ENCODE results near the gene PELI2.

The PELI2 gene

DNA sequence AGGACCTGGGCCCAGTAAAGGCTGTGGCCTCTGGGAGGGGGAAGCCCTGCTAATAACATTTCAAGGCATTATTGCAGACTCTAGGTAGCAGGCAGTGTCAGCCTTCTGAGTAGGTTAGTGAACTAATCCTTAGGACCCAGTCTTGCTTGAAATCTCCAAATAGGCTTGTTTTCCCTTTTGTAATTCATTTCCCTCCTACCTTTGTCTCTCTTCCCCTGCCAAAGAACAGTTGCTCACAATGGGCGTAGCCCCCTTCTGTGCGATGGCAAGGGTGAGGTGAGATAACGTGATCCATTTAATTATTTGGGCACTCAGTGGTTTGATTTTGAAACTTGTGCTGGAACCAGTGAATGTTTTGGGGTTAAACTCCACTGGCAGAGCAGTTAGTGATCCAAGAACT is 10.9 kb downstream of the PELI2 start:
- TF ChIP-seq CTCF (IDR thresholded peaks at IDR 0.05; ENCODE audit: low read length) (no peak), EZH2phosphoT487 (IDR thresholded peaks at IDR 0.05; ENCODE audit: low read length) (no peak), EZH2 (optimal IDR thresholded peaks at IDR 0.05; ENCODE audit: low read depth, low read length) (no peak)
- no peak for DNase-seq
- H3K9ac ChIP-seq (ENCODE audit: low read length): no peak overlapping the region
- H3K36me3 ChIP-seq (replicated peaks; ENCODE audit: insufficient read depth, low read length): no peaks in the 10 kb centered on the region
- H3K27me3 ChIP-seq (replicated peaks; ENCODE audit: insufficient read depth, low read length): no peaks in the 10 kb centered on the region
- no peak overlapping the region for H3K4me3 ChIP-seq (ENCODE audit: low read length)
- no peaks in the 10 kb centered on the region for H3K4me1 ChIP-seq (ENCODE audit: low read length)
- H3K27ac ChIP-seq (ENCODE audit: low read length): no peak overlapping the region
- no peaks in the 10 kb centered on the region for H4K20me1 ChIP-seq (ENCODE audit: insufficient read depth, low read length)
- H3K79me2 ChIP-seq (ENCODE audit: low read length): no peaks in the 10 kb centered on the region
- no peaks in the 10 kb centered on the region for H3K9me2 ChIP-seq (replicated peaks; ENCODE audit: insufficient read depth, low read length)
- no peaks in the 10 kb centered on the region for H3K9me3 ChIP-seq (replicated peaks; ENCODE audit: insufficient read depth, low read length)
- H2AFZ ChIP-seq (ENCODE audit: low read length): no peak overlapping the region
- H3F3A ChIP-seq (ENCODE audit: insufficient read depth, low read length): no peaks in the 10 kb centered on the region
- H3K4me2 ChIP-seq (ENCODE audit: low read depth, low read length): no peak overlapping the region

GRCh38 chr14:56129933-56130332 is 11.7 kb downstream of the PELI2 start:
- no peaks in the 10 kb centered on the region for H3K36me3 ChIP-seq (replicated peaks; ENCODE audit: insufficient read depth, low read length)
- no peak for DNase-seq
- H3K9ac ChIP-seq (ENCODE audit: low read length): no peak overlapping the region
- no peak overlapping the region for H2AFZ ChIP-seq (ENCODE audit: low read length)
- H3K79me2 ChIP-seq (ENCODE audit: low read length): no peaks in the 10 kb centered on the region
- H3K27me3 ChIP-seq (replicated peaks; ENCODE audit: insufficient read depth, low read length): no peaks in the 10 kb centered on the region
- H3K4me1 ChIP-seq (ENCODE audit: low read length): no peaks in the 10 kb centered on the region
- H3K27ac ChIP-seq (ENCODE audit: low read length): no peak overlapping the region
- H3K9me2 ChIP-seq (replicated peaks; ENCODE audit: insufficient read depth, low read length): no peaks in the 10 kb centered on the region
- H3F3A ChIP-seq (ENCODE audit: insufficient read depth, low read length): no peaks in the 10 kb centered on the region
- H3K9me3 ChIP-seq (replicated peaks; ENCODE audit: insufficient read depth, low read length): no peaks in the 10 kb centered on the region
- no peak overlapping the region for H3K4me2 ChIP-seq (ENCODE audit: low read depth, low read length)
- no peaks in the 10 kb centered on the region for H4K20me1 ChIP-seq (ENCODE audit: insufficient read depth, low read length)
- TF ChIP-seq CTCF (IDR thresholded peaks at IDR 0.05; ENCODE audit: low read length) (no peak), EZH2phosphoT487 (IDR thresholded peaks at IDR 0.05; ENCODE audit: low read length) (no peak), EZH2 (optimal IDR thresholded peaks at IDR 0.05; ENCODE audit: low read depth, low read length) (no peak)
- no peak overlapping the region for H3K4me3 ChIP-seq (ENCODE audit: low read length)

DNA sequence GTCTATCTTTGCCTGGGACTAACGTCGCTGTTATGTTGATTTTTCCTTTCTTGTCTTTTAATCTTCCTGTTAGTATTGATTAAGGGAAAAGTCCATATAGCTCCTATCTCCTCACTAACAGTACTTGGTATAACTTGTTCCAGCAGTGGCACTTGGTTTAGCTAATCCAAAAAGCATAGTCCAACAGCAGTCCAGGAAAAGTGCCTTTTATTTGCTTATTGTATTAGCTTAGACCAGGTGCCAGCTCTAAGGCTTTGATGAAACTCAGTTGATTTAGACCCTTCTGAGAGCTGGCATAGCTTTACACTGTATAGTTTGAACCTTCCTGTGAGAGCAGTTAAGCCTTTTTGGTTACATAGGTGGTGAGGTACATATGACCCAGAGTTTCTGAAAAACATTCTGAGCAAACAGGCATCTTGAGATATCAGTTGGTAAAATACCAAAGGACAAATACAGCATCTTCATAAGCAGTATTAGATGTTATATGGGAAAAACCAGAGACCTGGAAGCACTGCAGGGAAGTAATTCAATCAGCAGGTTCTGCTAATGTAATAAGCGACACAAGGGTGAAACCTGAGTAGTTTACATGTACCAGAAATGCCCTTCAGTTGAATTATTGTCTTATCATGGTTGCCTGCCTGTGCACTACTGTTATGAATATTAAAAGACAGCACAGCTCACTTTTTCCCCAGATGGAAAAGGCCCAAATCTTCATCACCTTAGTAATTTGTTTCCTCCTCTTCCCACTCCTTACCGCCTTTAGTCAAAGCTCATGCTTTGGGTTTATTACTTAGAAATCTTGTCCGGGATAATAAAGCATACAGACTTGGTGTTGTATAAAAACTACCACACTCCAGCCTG is 13.0 kb downstream of the PELI2 start:
- H2AFZ ChIP-seq (ENCODE audit: low read length): no peak overlapping the region

More for the DNA sequence above, 13.0 kb downstream of the PELI2 start:
- Histone ChIP-seq H3K9me2 (replicated peaks; ENCODE audit: insufficient read depth, low read length) (no peaks in the 10 kb centered on the region), H4K20me1 (ENCODE audit: insufficient read depth, low read length) (no peaks in the 10 kb centered on the region), H3K36me3 (replicated peaks; ENCODE audit: insufficient read depth, low read length) (no peaks in the 10 kb centered on the region), H3K79me2 (ENCODE audit: low read length) (no peaks in the 10 kb centered on the region), H3K27me3 (replicated peaks; ENCODE audit: insufficient read depth, low read length) (no peaks in the 10 kb centered on the region), H3F3A (ENCODE audit: insufficient read depth, low read length) (no peaks in the 10 kb centered on the region), H3K9ac (ENCODE audit: low read length) (no peak overlapping the region), H3K4me2 (ENCODE audit: low read depth, low read length) (no peak overlapping the region), H3K9me3 (replicated peaks; ENCODE audit: insufficient read depth, low read length) (no peaks in the 10 kb centered on the region), H3K27ac (ENCODE audit: low read length) (no peak overlapping the region), H3K4me3 (ENCODE audit: low read length) (no peak overlapping the region), H3K4me1 (ENCODE audit: low read length) (no peaks in the 10 kb centered on the region)
- TF ChIP-seq EZH2phosphoT487 (IDR thresholded peaks at IDR 0.05; ENCODE audit: low read length) (no peak), EZH2 (optimal IDR thresholded peaks at IDR 0.05; ENCODE audit: low read depth, low read length) (no peak), CTCF (IDR thresholded peaks at IDR 0.05; ENCODE audit: low read length) (no peak)
- DNase-seq: no peak
